Endothelial cell of umbilical vein (primary cell): ENCODE results near the gene KCNJ6. TPM values are rescaled to one million over a fixed set of nuclear protein-coding genes. Genes with fewer than 3 reads are reported as not detected.

Source experiments
- BruUV-seq: library from RNA; stranded (reverse); fragments of 400-500 nt; replicated peaks from 2 replicates; lab custom pipeline; 2021; lab: Mats Ljungman, UMichigan
- CTCF ChIA-PET: fragments of 300-600, 350-600 bp; sonication (Branson Sonifier 250); formaldehyde crosslinking; loops from one replicate; lab custom pipeline; 2021; ENCODE audit warnings: antibody characterized with exemption, inconsistent platforms; lab: Charles Lee
- POLR2A ChIA-PET: fragments of 300-600, 350-600 bp; sonication (Branson Sonifier 250); formaldehyde crosslinking; loops from one replicate; lab custom pipeline; 2021; ENCODE audit warnings: antibody characterized with exemption, inconsistent platforms; lab: Charles Lee
- DNase-seq: peaks from one replicate; pipeline ENCODE4 v3.0.0-alpha.2; 2011; ENCODE audit warnings: low read depth, low spot score
- FAIRE-seq: peaks from 2 replicates; lab custom pipeline; 2011; peaks lifted over from hg19 to GRCh38; lab: Jason Lieb, UNC
- H2AFZ ChIP-seq: 2 replicates; pipeline ENCODE4 v1.6.0; 2012; ENCODE audit warnings: low read depth, low read length, control low read depth, inconsistent platforms
- H3K27ac ChIP-seq: 2 replicates; pipeline ENCODE4 v1.5.1; 2011; ENCODE audit warnings: low read depth, mild to moderate bottlenecking, control low read depth, low read length, moderate library complexity; ENCODE audit not compliant: insufficient read depth
- H3K27me3 ChIP-seq, 2 experiments: 2 replicates each; pipeline versions ENCODE4 v1.6.0 to v1.6.1; 2011; ENCODE audit warnings: low read length in 2 of 2, mixed read lengths in 1 of 2; ENCODE audit not compliant: control insufficient read depth in 2 of 2, insufficient read depth in 2 of 2
- H3K36me3 ChIP-seq, 2 experiments: 2 replicates in 1 of 2; 3 replicates in 1 of 2; pipeline ENCODE4 v1.5.1; 2011; ENCODE audit warnings: low read length in 2 of 2, mild to moderate bottlenecking in 1 of 2, moderate library complexity in 1 of 2; ENCODE audit not compliant: control insufficient read depth in 2 of 2, insufficient read depth in 2 of 2; ENCODE audit errors: extremely low read depth in 1 of 2
- H3K4me1 ChIP-seq: 3 replicates; pipeline ENCODE4 v1.5.1; 2011; ENCODE audit warnings: mild to moderate bottlenecking, low read length; ENCODE audit not compliant: control insufficient read depth, insufficient read depth; ENCODE audit errors: extremely low read depth
- H3K4me2 ChIP-seq: 2 replicates; pipeline ENCODE4 v1.6.1; 2011; ENCODE audit warnings: low read length, control low read depth, mixed read lengths; ENCODE audit not compliant: insufficient read depth
- H3K4me3 ChIP-seq, 3 experiments: fragments of 200-600 bp in 1 of 3; sonication (generic), shearing (Covaris generic) in 1 of 3; replicated peaks in 1 of 3; 2 replicates each; pipeline ENCODE4 v1.5.1; 2011 to 2016; ENCODE audit warnings: control low read depth in 3 of 3, low read length in 3 of 3, mild to moderate bottlenecking in 2 of 3, inconsistent platforms in 1 of 3, low read depth in 1 of 3, moderate library complexity in 1 of 3; ENCODE audit not compliant: insufficient read depth in 1 of 3
- H3K79me2 ChIP-seq: 2 replicates; pipeline ENCODE4 v1.6.0; 2012; ENCODE audit warnings: low read length, inconsistent platforms; ENCODE audit not compliant: control insufficient read depth, insufficient read depth
- H3K9ac ChIP-seq: replicated peaks from 2 replicates; pipeline ENCODE3; 2011; ENCODE audit warnings: low read length, control low read depth; ENCODE audit not compliant: insufficient read depth; ENCODE audit errors: extremely low read depth
- H3K9me1 ChIP-seq: replicated peaks from 3 replicates; pipeline ENCODE4 v1.6.0; 2011; ENCODE audit warnings: mild to moderate bottlenecking, low read length; ENCODE audit not compliant: control insufficient read depth, insufficient read depth; ENCODE audit errors: extremely low read depth
- H3K9me3 ChIP-seq: replicated peaks from 2 replicates; pipeline ENCODE4 v1.5.1; 2012; ENCODE audit warnings: low read length, inconsistent platforms; ENCODE audit not compliant: control insufficient read depth, insufficient read depth
- H4K20me1 ChIP-seq: replicated peaks from 2 replicates; pipeline ENCODE3; 2011; ENCODE audit warnings: mild to moderate bottlenecking, low read length; ENCODE audit not compliant: control insufficient read depth, insufficient read depth; ENCODE audit errors: extremely low read depth
- EZH2 ChIP-seq: IDR thresholded peaks from 2 replicates; pipeline ENCODE4 v1.6.1; 2012; ENCODE audit warnings: borderline replicate concordance, low read depth, mild to moderate bottlenecking, moderate library complexity, low read length, inconsistent platforms; ENCODE audit not compliant: severe bottlenecking
- FOS ChIP-seq: IDR thresholded peaks from 2 replicates; pipeline ENCODE4 v1.6.1; 2011; ENCODE audit warnings: mild to moderate bottlenecking, low read length, moderate library complexity, borderline replicate concordance; ENCODE audit not compliant: insufficient read depth
- GATA2 ChIP-seq: IDR thresholded peaks from 2 replicates; pipeline ENCODE4 v1.7.0; 2011; ENCODE audit warnings: low read depth, mild to moderate bottlenecking, moderate library complexity, mixed read lengths, low read length; ENCODE audit not compliant: insufficient read length, insufficient read depth
- JUN ChIP-seq: IDR thresholded peaks from 2 replicates; pipeline ENCODE4 v1.6.1; 2011; ENCODE audit warnings: borderline replicate concordance, low read depth; ENCODE audit not compliant: insufficient read length, insufficient read depth
- MYC ChIP-seq: IDR thresholded peaks from one replicate; pipeline ENCODE4 v1.6.1; 2011; ENCODE audit warnings: mild to moderate bottlenecking, low read depth, low read length
- POLR2A ChIP-seq: IDR thresholded peaks from 2 replicates; pipeline ENCODE4 v1.6.1; 2012; ENCODE audit warnings: low read depth, mild to moderate bottlenecking, control low read depth, low read length
- POLR2AphosphoS5 ChIP-seq: IDR thresholded peaks from 2 replicates; pipeline ENCODE4 v1.6.1; 2012; ENCODE audit warnings: low read depth, mild to moderate bottlenecking, control low read depth, low read length, moderate library complexity; ENCODE audit not compliant: insufficient read depth
- dilution Hi-C: fragments of 300-500 bp; cut with MboI; formaldehyde crosslinking; loops from one replicate; pipeline ENCODE4 v1.15.0; 2019; ENCODE audit warnings: low sequenced_read_pairs; ENCODE audit not compliant: extremely low pct_ligation_motif_present
- intact Hi-C: fragments of 100-400 bp; cut with micrococcal nuclease; formaldehyde crosslinking; loops from one replicate; pipeline ENCODE4 v1.10.0; 2022
- polyA plus RNA-seq, 4 experiments: library from polyadenylated mRNA; depleted of rRNA in 3 of 4; stranded (reverse) in 3 of 4; unstranded in 1 of 4; fragments of >200 nt; gene quantifications; 2 replicates each; pipeline versions ENCODE4 v1.2.1 to v1.2.3, GENCODE V29; 2011 to 2012; ENCODE audit warnings: missing spikeins in 1 of 4
- total RNA-seq: library from RNA; stranded (reverse); gene quantifications from 2 replicates; pipeline ENCODE4 v1.2.3, GENCODE V29; 2021
- TF ChIP-seq, protein P1 (sequence below), 2 donors: IDR thresholded peaks; 1 replicate in 1 of 2; 2 replicates in 1 of 2; pipeline ENCODE4 v1.5.1; 2011; ENCODE audit warnings: low read length in 2 of 2, mild to moderate bottlenecking in 2 of 2, moderate library complexity in 2 of 2, control low read depth in 1 of 2, inconsistent platforms in 1 of 2, low read depth in 1 of 2; ENCODE audit not compliant: insufficient read depth in 1 of 2; ENCODE audit errors: extremely low read depth in 1 of 2
- TF ChIP-seq, protein P2 (sequence below): IDR thresholded peaks from 2 replicates; pipeline ENCODE4 v1.6.1; 2011; ENCODE audit not compliant: insufficient read depth, insufficient read length

Gene KCNJ6
- total and polyA plus RNA-seq, 2 donors (not counting 3 experiments of a cell fraction or from before 2014, with no cell fraction given) = not detected

DNA sequence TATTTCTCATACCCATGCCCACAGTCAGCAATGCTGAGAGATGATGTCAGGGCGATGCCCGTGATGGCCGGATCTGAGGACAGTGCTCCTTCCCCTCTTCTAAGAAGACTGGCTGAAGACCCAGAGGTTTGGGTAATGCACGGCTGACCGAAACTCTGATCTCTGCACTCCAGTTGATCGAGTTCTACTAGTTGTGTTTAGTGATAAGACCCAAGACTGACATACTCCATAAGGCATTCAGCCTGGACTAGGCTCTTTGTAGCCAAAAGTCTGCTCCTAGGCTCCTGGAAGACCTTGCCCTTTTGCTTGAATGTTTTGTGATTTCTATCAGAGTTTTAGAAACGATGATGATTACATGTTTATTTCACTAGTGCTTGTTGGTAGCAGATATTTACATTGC lies 298.2 kb downstream of the KCNJ6 start:
- CTCF ChIA-PET = no interaction called here
- Histone ChIP-seq H3K9me3 (no peaks in the 10 kb centered on the region), H3K27ac (no peak overlapping the region), H3K36me3 (no peaks in the 10 kb centered on the region), H2AFZ (no peak overlapping the region), H4K20me1 (no peaks in the 10 kb centered on the region), H3K9me1 (no peaks in the 10 kb centered on the region), H3K4me3 (no peak overlapping the region), H3K4me1 (peaks cover 7% of the 10 kb centered on the region), H3K9ac (no peak overlapping the region), H3K27me3 (no peaks in the 10 kb centered on the region), H3K4me2 (no peak overlapping the region), H3K79me2 (no peaks in the 10 kb centered on the region)
- TF ChIP-seq POLR2AphosphoS5 = no peak
- no peak for TF ChIP-seq JUN
- no peak for TF ChIP-seq FOS
- TF ChIP-seq, protein P1, sequence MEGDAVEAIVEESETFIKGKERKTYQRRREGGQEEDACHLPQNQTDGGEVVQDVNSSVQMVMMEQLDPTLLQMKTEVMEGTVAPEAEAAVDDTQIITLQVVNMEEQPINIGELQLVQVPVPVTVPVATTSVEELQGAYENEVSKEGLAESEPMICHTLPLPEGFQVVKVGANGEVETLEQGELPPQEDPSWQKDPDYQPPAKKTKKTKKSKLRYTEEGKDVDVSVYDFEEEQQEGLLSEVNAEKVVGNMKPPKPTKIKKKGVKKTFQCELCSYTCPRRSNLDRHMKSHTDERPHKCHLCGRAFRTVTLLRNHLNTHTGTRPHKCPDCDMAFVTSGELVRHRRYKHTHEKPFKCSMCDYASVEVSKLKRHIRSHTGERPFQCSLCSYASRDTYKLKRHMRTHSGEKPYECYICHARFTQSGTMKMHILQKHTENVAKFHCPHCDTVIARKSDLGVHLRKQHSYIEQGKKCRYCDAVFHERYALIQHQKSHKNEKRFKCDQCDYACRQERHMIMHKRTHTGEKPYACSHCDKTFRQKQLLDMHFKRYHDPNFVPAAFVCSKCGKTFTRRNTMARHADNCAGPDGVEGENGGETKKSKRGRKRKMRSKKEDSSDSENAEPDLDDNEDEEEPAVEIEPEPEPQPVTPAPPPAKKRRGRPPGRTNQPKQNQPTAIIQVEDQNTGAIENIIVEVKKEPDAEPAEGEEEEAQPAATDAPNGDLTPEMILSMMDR (IDR thresholded peaks at IDR 0.05; ENCODE audit: extremely low read depth in 1 of 2, insufficient read depth in 1 of 2, low read depth in 1 of 2, low read length in 2 of 2) = no peak
- no peak for TF ChIP-seq MYC
- no peak for TF ChIP-seq EZH2
- no peak for TF ChIP-seq POLR2A
- TF ChIP-seq, protein P2, sequence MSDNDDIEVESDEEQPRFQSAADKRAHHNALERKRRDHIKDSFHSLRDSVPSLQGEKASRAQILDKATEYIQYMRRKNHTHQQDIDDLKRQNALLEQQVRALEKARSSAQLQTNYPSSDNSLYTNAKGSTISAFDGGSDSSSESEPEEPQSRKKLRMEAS = no peak
- TF ChIP-seq GATA2 = no peak
- intact Hi-C loops (no loop called here), dilution Hi-C loops (no loop called here)
- DNase-seq (no peak), FAIRE-seq (no peak)
- POLR2A ChIA-PET = no interaction called here
- no TSS peak for BruUV-seq
